VCaP (cell line): ENCODE measurements around the gene PSAPL1.
"Not testable (repeated sequence)": the region's sequence is repeated elsewhere in the genome, so short reads cannot be mapped to it uniquely, and the experiment has no call there.

Source experiments
- H3K27ac ChIP-seq: fragments of 450-650 bp; 2 replicates; pipeline ENCODE4 v1.5.1; 2017
- CTCF ChIP-seq: fragments of 450-650 bp; conservative IDR thresholded peaks from 2 replicates; pipeline ENCODE4 v1.5.1; 2017; ENCODE audit warnings: mild to moderate bottlenecking, moderate library complexity

The PSAPL1 gene

GRCh38 chr4:7460566-7460965 is 25.8 kb upstream of the PSAPL1 start:
- TF ChIP-seq CTCF: no peak
- no peak overlapping the region for H3K27ac ChIP-seq

DNA sequence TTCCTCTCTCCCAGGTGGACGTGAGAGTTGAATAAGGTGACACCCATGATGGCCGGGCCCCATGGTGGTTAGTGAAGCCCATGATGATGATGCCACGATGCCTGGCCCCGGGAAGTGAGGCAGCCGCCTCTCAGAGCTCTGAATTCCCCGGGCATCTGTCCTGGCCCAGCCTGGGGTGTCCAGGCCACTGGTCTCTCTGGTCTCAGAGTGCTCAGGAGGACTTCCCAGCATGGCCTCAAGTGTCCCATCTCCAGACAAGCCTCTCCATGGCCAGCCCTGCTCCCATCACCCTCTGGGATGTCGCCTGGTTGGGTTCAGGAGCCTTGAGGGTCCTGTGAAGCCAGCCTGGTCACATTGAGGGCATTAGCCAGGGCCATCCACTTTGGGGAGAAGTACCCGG is 24.7 kb upstream of the PSAPL1 start:
- TF ChIP-seq CTCF: no peak
- H3K27ac ChIP-seq: no peak overlapping the region

DNA sequence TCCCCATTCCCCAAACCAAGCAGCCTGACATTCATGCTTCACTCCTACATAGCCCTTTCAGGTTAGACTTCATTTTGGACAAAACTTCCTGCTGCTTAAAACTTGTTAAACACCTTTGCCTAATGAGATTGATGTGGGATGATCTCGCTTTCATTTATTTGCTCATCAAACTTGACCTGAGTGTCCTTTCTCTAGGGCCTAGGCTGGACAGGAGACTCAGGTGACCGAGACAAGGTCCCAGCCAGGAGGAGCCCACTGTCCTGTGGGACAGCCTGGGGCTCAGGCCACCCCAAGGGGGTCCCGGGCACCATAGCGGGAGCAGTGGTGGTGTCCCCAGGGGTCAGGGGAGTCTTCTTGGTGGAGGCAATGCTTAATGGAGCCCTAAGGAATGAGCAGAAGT is 23.7 kb upstream of the PSAPL1 start:
- no peak overlapping the region for H3K27ac ChIP-seq
- no peak for TF ChIP-seq CTCF

DNA sequence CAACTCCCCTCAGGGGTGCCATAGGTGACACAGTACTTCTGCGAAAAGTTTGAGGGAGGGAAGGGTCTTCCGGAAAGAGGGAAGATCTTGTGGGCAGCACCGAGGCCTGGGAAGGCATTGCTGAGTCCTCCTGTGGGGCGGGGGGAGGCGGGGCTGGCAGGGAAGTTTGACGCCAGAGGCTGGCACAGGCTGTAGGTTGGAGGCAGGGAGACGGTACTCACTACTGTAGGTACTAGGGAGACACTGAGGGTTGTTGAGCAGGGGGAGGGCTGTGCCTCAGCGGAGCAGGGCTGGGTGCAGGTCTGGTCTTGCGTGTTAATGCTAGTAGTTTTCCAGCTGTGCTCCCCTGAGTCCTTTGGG is 23.3 kb upstream of the PSAPL1 start:
- no peak overlapping the region for H3K27ac ChIP-seq
- TF ChIP-seq CTCF: no peak

DNA sequence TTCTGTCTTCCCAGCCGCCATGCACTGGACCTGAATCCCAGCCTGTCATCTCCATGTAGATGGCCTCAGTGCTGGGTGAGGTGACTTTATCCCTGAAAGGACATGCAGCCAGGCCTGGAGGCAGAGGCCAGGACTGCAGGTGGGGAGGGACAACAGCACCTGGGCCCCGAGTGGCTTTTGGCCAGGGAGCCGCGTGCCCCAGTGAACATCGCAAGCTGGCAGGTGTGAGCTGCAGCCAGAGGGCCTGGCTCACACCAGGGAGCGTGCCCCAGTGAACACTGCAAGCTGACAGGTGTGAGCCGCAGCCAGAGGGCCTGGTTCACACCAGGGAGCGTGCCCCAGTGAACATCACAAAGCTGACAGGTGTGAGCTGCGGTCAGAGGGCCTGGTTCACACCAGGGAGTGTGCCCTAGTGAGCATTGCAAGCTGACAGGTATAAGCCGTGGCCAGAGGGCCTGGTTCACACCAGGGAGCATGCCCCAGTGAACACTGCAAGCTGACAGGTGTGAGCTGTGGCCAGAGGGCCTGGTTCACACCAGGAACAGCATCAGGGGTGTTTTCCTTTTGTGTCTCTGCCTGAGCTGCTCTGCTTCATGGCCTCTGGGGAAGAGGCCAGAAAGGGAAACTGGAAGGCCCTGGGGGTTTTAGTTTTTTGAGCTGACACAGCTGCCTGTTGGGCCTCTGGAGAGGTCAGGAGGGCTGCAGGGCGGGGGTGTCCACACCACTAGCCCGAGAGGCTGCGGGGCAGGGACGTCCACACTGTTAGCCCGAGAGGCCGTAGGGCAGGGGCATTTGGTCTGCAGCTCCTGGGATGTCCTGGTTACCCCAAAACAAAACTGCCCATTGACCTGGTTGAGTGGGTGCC is 22.7 kb upstream of the PSAPL1 start:
- TF ChIP-seq CTCF: no peak
- H3K27ac ChIP-seq: no peak overlapping the region

- not testable (repeated sequence) for H3K27ac ChIP-seq
Observed at GRCh38 chr4:7452802-7453201, 18.1 kb upstream of the PSAPL1 start.

GRCh38 chr4:7451800-7452199 is 17.1 kb upstream of the PSAPL1 start:
- TF ChIP-seq CTCF: no peak
- H3K27ac ChIP-seq: no peak overlapping the region

GRCh38 chr4:7451434-7451789 is 16.7 kb upstream of the PSAPL1 start:
- H3K27ac ChIP-seq: no peak overlapping the region
- no peak for TF ChIP-seq CTCF
